ENCODE results near the gene MCF2L.

MCF2L gene

DNA sequence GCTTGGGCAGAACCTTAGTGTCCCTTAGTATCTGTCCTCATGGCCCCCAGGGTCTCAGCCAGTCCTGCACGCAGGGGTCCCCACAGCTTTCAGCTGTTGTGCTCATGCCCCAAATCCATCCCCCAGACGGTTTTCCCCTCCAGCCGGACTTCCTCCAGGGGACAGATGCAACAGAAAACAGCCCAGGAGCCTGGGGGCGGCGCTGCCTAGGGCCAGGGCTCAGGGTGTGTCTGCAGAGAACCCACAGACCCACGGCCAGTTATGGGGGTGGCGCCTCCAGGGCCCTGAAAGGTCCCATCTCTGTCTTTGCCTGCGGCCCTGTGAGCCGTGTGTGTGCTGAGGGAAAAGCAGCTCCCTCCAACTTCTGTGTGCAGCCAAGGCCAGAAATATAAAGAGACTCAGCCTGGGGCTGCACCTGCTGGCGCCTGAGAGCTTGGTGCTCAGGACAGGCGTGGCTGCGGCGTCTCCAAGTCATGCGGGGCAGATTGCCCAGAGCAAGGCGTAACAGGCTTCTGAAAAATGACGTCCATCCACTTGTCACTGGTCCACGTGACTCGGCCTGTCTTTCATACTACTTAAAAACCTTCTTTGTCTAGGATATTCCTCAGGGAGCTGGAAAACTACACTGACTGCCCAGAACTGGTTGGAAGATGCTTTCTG lies 114.5 kb downstream of the MCF2L start:
- DNase-seq (ENCODE audit: low spot score), result no peak

DNA sequence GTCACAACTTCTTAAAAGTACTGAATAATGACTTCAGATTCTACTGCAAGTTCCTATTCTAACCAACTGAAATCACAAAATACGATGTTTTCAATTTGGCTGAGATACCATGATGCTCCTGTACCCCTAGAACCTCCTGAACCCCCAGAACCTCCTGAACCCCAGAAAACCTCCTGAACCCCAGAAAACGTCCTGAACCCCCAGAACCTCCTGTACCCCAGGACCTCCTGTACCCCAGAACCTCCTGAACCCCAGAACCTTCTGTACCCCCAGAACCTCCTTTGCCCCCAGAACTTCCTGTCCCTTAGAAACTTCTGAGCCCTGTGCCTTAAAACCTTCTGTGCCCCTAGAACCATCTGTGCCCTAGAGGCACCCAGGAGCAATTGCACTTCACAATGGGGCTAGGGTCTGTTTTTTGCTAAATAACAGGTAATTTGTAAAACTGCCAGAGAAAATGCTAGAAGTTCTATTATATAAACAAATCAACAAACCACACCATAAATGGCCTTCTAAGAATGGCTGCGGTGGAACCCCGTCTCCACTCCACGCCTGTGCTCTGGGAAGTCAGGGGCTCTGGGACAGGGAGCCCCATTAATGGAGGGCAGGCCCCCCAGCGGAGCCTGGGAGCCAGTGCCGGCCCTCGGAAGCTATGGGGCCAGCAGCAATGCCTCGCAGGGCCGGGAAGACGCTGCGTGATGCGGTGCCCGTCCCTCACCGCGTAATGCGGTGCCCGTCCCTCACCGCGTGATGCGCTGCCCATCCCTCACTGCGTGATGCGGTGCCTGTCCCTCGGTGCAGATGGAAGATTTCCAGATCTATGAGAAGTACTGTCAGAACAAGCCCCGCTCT lies 115.3 kb downstream of the MCF2L start:
- DNase-seq (ENCODE audit: low spot score), result no peak

DNA sequence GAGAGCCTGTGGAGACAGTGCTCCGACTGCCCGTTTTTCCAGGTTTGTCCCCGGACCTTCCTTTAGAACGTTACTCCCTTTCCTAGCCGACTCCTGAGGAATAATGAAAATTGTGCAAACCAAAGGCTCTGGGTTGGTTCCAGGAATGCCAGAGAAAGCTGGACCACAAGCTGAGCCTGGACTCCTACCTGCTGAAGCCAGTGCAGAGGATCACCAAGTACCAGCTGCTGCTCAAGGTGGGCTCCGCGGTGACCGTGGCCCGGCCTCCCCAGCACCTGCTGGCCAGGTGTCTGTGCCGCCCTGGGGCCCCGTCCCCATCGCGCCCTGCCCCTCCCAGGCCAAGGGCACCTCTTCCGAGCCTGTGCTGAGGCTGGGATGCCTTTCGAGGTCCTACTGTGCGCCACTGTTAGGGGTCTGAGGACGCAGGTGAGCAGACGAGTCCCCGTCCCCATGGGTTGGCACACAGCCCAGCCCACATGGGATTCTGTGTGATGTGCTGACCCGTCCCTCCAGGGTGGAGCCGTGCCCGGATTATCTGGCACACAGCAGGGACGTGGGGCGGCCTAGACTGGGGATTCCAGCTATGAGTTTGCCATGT lies 116.0 kb downstream of the MCF2L start:
- DNase-seq (ENCODE audit: low spot score), result no peak

DNA sequence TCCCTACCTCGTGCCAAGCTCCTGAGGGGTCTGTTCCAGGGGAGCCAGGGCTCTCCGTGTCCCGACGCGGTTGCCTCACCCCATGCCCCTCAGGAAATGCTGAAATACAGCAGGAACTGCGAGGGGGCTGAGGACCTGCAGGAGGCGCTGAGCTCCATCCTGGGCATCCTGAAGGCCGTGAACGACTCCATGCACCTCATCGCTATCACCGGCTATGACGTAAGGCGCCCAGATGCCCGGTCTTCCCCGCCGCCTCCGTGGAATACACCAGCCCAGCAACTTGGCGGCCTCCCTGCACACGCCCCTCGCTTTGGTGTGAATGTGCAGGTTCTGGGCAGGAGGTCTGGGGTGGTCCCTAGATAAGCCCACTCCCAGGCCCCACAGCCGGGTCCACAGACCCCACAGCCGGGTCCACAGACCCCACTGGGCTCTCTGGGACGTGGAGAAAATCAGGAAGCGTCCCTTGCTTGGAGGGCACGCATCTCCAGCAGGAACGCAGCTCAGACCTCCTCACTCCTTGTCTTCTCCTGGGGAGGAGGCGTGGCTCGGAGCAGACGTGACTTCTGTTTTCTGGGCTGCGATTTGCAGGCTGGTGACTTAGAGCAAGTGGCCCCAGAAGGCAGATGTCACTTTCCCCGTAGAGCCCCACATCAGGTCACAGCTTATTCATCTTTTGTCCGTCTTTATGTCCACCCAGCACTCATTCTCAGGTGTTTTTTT lies 117.2 kb downstream of the MCF2L start:
- DNase-seq (ENCODE audit: low spot score), result no peak

DNA sequence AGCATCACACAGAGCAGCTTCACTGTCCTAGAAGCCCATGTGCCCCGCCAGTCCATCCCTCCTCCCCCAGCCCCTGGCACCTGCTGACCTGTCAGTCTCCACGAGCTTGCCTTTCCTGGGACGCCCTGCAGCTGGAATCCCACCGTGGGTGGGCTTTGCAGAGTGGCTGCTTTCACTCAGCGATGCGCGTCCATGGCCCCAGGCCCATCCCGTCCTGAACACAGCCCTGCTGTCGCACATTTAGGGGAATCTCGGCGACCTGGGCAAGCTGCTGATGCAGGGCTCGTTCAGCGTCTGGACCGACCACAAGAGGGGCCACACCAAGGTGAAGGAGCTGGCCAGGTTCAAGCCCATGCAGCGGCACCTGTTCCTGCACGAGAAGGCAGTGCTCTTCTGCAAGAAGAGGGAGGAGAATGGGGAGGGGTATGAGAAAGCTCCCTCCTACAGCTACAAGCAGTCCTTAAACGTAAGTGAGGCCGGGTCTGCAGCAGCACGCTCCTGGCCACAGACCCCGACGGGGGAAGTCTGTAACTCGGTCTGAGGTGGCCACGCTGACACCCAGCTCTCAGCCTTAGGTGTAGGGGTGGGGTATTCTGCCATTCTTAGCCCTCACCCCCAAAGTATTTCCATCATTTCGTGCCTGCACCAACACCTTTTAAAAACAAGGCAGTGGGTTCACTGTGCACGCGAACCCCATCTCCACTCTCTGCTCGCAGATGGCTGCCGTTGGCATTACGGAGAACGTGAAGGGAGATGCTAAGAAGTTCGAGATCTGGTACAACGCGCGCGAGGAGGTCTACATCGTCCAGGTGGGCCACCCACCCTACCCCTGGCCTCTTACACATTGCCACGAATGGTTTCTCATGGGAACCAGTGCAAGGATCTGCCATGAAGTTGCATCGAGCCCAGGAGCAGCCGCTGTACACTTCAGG lies 118.2 kb downstream of the MCF2L start:
- no peak for DNase-seq (ENCODE audit: low spot score)

DNA sequence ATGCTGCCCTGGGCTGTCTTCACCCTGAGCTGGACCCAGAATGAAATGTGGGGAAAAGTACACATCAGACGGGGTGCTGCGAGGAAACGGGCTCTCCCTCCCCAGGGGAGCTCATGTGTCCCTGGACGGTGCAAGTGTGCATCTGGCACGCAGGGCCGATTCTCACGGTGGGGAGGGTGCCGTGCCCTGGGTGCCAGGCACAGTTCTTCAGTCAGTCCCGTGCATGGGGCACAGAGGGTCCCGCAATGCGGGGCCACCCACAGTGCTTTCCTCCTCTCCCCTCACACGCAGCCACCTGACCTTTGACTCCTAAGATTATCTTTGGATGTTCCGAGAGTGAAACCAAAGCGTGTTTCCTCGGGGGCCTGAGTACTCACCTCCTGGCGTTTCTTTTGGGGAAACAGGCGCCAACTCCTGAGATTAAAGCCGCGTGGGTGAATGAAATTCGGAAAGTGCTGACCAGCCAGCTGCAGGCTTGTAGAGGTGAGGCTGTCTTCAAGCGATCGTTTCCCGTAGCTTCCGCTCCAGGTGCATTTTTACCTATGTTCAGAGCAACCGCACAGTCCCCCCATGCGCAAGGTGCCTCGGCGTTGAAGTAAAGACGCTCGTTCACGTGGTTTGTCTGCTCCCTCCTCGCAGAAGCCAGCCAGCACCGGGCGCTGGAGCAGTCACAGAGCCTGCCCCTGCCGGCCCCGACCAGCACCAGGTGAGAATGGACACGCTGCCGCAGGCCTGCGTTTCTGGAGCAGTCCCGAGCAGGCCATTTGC lies 119.1 kb downstream of the MCF2L start:
- no peak for DNase-seq (ENCODE audit: low spot score)

DNA sequence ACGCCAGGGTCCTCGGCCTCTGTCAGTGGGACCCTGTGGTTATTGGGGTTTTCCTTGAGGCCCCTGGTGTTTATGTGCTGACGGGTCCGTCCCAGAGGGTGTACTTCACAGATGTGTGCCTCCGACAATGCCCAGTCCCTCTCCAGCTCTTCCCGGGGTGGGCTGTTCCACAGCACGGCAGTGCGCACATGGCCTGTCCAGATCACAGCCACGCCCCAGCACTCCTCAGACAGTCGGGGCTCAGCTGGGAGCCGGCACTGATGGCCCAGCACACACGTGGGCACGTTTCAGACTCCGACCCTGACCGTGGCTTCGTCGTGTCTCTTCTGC lies 119.6 kb downstream of the MCF2L start:
- DNase-seq (ENCODE audit: low spot score), result no peak

DNA sequence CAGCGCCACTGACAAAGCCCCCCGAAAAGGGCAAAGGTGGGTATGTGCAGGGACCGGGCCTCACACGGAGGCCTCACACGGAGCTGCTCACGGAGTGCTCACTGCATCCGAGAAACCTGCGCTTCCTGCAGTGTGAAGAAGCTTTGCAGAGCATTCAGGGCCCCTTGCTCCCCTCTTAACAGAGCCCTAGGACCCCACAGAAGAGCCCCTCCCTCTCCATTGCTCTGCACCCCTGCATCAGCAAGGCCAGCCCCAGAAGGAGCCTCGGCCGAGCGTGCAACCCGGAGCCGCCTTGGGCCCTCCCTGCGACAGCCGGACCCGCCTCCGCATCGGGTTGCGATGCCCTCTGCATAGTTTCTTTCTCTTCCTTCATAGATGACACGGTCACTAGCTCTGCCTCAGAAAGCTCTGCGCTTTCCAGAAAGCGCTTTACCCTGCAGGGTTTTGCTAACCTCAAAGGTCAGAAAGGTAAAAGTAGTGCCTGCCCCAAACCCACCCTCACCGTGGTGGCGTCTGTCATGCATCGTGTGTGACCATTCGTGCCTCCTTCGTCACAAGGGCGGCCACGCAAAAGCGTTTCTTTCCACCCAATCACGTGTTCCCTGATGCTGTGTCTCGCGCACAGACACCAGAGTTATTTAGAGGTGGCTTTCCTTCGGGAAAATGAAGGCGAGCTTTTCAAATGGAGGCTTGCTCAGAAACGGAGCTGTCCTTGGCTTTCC lies 120.8 kb downstream of the MCF2L start:
- DNase-seq (ENCODE audit: low spot score), result no peak

DNA sequence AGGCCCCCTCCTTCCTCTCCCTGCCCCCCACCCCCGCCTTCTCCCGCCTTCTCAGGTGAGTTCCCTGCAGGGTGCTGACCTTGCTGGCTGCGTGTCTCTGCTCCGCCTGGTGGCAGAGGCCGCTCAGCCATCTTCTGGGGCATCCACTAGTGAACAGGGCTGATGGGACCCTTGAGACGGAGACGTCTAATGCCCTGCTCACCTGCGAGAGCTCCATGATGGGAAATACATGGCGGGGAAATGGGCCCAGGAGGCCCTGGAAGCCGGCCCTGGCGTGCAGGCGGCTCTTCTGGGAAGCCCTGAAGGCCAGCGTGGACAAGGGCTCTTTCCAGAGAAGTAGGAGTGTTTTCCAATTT lies 121.4 kb downstream of the MCF2L start:
- no peak for DNase-seq (ENCODE audit: low spot score)

DNA sequence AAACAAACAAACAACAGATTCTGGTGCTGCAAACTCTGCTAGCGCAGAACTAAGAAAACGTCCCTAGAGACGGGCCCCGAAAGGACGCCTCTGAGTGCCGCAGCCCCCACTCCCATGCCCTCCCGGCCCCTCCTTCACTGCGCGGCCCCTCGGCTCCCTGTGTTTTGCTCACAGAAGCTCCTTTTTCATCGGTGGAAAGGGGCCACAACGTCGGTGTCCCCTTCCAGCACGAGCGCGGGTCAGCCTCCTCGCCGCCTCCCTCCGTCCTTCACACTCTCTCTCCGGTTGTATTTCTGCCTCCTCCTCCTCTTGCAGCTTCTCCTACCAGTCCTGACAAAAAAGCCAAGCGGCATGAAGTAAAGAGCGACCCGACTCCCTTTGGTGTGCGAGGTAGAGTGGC lies 121.8 kb downstream of the MCF2L start:
- DNase-seq (ENCODE audit: low spot score), result no peak

DNA sequence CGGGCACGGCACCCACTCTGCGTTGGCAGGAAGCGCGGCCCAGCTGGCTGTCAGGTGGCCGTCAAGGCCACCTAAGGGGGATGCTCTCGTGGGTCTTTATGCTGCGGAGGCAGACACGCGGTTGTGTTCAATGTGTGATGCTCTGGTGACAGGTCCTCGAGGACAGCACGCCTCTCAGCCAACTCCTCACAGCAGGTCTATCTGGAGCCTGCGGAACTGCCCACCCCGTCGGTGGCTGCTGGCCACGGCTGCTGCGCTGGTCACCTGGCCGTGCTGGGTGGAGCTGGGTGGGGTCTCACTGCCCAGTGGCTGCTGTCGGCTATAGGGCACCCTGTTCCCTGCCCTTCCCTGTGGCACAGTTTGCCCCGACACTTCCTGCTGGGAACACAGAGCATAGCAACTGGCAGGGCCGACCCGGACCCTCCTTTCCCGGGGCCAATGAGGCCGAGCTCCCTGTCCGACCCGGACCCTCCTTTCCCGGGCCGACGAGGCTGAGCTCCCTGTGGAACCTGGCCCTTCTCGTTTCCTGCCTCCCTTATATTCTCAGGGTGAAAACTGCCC lies 122.3 kb downstream of the MCF2L start:
- no peak for DNase-seq (ENCODE audit: low spot score)

DNA sequence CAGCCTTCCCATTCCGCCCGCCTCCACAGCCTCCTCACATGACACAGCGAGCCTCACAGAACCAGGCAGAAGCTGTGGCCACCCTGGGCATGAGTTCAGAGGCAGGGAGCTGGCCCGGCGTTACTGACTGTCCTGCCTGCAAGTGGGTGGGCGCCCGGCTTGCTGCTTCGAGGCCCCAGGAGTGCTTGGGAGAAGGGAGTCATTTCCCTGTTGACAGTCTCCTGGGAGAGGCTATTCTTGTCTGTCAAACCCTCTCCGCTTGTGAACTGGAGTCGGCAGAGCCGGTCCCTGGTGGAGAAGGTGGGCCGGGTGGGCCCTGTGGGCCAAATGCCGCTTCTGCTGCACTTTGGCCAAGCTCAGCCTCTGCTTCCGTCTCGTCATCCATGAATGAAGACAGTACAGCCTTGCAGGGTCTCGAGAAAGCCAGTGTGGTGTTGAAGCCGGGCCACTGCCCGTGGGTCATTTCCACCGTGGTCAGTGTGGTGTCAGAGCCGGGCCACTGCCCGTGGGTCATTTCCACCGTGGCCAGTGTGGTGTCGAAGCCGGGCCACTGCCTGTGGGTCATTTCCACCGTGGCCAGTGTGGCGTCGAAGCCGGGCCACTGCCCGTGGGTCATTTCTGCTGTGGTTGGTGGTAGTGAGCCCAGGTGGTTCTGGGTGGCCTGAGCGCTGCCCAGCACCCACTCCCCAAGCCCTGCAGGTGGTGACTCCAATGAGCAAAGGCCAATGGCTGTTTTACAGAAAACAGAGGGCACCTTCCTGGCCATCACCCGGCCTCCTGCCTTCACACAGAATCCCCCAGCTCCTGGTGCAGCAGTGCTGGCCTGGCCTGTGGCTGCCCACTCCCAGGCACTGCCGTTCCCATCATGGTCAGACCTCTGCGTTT lies 123.1 kb downstream of the MCF2L start:
- DNase-seq (ENCODE audit: low spot score), result no peak

DNA sequence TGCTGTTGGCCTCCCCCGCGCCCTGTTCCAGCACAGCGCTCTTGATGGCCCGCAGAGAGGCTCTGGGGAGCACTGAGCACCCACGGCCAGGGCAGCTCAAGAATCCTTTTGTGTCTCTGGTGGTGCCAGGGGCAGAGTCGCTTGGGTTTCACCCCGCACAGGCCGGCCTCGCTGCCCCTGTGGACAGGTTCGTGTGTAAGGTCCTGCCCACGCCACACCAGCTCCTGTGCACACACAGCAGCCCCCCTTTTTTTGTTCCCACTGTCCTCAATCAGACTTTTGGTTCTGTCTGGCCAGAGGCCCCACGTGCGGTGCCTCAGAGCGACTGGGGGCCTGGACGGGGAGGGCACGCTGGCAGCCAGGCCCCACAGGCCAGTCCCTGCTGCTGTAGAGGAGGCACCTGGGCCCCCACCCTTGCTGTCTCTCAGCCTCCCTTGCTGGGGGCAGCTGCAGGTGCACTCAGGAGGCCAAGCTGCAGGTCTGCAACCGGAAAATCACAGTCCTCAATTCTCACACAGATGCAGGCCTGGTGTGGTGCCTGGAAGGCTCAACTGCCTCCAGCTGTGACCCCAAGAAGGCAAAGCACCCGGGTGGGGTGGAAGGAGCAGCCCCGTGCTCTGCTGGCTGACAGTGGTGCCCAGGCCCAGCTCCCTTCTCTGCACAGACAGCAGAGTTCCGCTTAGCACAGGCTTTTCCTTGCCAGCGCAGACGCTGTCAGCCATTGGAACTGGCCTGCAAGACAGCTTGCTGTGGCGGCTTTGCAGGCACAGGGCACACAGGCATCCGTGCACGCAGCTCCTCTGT lies 124.0 kb downstream of the MCF2L start:
- no peak for DNase-seq (ENCODE audit: low spot score)

DNA sequence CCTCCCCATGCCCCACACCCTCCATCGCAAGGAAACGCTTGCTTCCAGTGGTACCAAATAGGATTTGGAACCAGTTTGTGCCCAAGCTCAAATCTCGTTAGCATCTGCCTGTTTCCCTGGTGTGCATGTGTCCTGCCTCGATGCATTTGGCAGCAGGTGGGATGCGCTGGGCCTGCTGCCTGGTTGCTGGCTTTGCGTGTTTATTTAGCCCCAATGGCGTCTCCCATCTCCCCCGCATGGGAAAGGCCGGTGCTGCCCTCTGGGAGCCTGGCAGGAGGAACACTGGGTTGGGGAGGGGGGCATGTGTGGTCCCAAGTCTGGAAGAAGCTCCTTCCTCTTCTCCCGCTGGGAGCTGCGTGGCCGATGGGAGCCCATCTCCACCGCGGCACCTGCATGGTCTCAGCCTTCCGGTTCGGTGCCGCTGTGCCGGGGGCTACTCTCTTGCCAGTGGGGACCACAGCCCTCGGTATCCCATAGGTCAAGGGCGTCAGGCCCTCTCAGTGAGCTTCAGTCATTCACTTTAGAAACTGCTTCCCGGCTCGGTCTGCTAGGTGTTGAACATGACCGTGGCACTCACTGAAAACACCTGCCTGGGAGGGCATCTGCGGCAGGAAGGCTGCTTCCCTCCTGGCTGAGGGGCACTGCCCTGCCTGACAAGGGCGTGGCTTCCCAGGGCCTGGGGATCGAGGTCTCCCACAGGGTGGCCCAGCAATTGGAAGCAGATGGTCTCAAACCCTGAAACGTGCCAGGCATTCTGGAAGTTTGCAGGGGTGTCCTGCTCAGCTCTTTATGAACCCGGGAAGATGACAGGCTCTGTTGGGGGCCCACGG lies 124.8 kb downstream of the MCF2L start:
- DNase-seq (ENCODE audit: low spot score), result no peak

DNA sequence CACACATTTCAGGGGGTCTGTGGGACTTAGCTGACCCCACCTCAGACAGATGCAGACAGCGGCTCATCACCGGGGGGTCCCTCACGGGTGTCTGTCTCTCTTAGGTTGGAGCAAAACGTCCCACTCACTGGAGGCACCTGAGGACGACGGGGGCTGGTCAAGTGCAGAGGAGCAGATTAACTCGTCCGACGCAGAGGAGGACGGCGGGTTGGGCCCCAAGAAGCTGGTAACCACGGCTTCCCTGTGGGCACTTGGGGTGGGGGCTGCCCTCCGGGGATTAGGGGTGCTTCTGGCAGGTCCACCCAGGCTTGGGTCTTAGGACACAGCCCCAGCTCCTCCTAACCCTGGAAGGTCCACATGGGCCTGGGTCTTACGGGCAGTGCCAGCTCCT lies 125.4 kb downstream of the MCF2L start:
- no peak for DNase-seq (ENCODE audit: low spot score)

DNA sequence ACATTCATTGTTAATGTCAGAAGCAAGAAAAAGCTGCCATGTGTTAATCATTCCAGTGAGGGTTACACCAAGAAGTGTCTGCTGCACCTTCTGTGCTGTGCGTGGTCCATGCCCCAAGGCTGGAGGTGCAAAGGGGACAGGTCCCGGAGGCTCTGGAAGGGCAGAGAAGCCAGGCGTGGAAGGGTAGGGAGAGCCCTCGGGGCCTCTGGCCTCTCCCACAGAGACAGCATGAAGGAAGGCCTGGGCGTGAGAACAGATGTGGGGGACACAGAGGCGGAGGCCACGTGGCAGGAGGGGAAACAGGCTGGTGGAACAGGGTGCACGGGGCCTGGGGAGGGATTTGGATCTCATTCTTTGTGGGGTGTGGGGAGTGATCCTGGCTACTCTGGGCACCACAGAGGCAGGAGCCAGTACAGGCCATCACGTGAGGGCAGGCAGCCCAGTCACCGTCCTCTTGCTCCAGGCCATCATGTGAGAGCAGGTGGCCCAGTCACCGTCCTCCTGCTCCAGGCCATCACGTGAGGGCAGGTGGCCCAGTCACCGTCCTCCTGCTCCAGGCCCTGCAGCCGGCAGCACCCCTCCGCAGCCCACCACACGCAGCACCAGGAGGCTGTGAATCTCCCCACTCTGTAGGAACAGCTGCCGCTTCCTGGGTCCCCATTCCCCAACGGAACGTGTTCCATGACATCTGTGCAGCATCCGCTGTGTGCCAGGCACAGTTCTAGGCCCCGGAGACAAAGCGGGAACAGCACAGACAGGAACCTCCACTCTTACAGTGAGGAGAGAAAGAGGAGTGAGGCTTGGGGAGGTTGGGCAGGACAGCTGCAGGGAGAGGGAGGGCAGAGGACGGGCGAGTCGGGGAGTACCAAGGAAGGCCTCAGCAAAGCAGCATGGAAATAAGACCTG lies 126.4 kb downstream of the MCF2L start:
- DNase-seq (ENCODE audit: low spot score), result no peak
